Activated T-cell treated with anti-CD3 and anti-CD28 coated beads for 48 hours (primary cell): ENCODE data around the gene GOLT1B.

Experiments used
- DNase-seq: peaks from one replicate; pipeline ENCODE4 v3.0.0-alpha.2; 2020; ENCODE audit warnings: low read depth

GOLT1B gene

GRCh38 chr12:21523148-21523547, 21.6 kb downstream of the GOLT1B start:
- no peak for DNase-seq

- no peak for DNase-seq
Measured at GRCh38 chr12:21526053-21526452, 24.5 kb downstream of the GOLT1B start, which contains the start of gene SPX. SPX (plus strand) TSS chr12:21526296; CDS start chr12:21526473, 177 bp downstream.

DNA sequence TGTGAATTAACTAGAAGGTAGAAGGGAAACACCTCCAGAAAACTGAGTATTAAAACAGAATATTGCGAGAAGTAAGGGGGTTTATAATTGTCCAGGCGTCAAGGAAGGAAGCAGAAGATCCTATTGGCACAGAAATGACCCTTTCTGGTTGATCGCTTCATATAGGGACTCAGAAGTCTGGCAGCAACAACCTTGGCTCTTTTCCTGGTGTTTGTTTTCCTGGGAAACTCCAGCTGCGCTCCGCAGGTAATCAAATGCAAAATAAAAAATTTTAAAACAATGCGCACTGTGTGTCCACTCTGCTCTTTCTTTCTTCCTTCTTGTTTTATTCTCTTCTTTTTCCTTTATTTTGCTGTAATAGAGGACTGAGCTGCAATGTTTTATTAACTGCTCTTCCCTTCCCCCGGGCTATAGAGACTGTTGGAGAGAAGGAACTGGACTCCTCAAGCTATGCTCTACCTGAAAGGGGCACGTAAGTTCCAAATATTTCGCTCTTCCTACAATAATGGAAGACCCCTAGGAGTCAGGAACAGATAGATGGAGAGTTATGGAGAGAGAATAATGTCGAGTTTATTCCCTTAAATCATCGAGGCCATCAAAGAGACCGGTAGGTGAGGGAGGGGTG, 25.2 kb downstream of the GOLT1B start:
- no peak for DNase-seq

DNA sequence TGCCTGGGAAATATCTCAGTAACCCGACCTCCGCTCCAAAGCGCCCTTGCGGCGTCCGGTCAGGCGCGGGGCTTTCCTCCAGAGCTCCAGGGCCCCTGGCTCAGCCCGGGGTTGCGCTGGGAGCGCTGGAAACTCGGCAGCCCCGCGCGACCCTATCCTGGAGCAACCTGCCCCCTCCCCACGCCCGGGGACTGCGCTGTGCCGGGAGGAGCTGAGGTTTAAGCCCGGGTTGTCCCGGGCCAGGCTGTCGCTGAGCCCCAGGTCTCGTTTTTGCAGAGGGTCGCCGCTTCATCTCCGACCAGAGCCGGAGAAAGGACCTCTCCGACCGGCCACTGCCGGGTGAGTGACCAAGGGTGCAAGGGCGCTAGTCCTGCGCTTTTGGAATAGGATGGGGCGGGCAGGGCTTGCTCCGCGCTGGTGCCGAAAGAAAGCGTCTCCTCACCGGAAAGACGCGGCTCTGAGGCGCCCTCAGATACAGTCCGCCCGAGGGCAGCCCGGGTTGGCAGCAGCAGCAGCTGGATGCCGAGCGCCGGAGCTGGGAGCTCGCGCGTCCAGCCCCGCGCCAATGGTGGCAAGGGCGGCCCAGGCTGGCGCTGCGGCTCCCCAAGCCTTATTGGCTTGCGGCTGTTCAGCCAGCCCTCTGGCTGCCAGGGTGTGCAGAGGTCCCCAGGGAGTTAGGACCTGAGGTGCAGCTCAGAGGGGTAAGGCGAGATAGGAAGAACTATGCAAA, 26.0 kb downstream of the GOLT1B start:
- DNase-seq = peak; percentile 63

DNA sequence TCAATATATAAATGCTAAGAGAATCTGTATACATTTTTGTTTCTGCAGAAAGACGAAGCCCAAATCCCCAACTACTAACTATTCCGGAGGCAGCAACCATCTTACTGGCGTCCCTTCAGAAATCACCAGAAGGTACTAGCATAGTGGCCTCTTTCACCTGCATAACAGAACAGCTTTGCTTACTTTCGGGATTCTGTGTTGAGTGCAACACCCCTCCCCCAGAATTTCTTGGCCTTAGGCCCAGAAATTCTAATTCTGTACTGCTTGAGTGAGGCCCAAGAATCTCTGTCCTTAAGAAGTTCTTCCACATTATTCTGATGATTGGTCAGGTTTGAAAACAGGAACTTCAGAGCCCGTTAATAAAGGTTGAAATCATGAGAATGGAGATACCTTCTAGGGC, 27.4 kb downstream of the GOLT1B start:
- no peak for DNase-seq

- DNase-seq = no peak
Measured at GRCh38 chr12:21529456-21529855, 27.9 kb downstream of the GOLT1B start.

GRCh38 chr12:21538061-21538653, 36.6 kb downstream of the GOLT1B start:
- DNase-seq = no peak

- DNase-seq = no peak
Measured at GRCh38 chr12:21539797-21540196, 38.2 kb downstream of the GOLT1B start.

DNA sequence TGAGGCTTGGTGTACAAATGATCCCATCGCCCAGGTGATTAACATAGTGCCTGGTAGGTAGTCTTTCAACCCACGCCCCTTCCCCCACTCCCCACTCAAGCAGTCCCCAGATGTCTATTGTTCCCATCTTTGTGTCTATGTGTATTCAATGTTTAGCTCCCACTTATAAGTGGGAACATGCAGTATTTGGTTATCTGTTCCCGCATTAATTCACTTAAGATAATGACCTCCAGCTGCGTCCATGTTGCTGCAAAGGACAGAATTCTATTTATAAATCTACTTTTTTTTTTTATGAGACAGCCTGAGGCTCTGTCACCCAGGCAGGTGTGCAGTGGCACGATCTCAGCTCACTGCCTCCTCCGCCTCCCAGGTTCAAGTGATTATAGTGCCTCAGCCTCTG, 40.2 kb downstream of the GOLT1B start:
- no peak for DNase-seq

DNA sequence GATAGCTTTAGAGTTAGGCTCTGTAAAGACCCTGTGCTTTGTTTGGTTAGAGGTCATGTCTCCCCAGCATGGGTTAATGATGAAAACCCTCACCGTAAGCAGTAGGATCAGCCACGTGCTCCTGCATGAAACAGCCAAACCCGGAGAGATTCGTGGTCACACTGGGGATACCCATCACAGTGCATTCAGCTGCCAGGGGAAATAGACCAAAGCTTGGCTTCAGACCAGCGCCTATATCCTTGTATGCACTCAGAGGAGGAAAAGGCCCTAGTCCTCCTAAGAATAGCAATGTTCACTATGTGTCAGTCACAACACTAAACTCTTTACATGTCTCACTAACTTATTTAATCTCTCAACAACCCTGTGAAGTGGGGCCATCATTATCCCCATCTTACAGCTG, 40.8 kb downstream of the GOLT1B start:
- DNase-seq = no peak

GRCh38 chr12:21543151-21543550, 41.6 kb downstream of the GOLT1B start:
- no peak for DNase-seq

- no peak for DNase-seq
Measured at GRCh38 chr12:21545557-21545956, 44.0 kb downstream of the GOLT1B start.

GRCh38 chr12:21546716-21547115, 45.1 kb downstream of the GOLT1B start:
- DNase-seq = no peak

DNA sequence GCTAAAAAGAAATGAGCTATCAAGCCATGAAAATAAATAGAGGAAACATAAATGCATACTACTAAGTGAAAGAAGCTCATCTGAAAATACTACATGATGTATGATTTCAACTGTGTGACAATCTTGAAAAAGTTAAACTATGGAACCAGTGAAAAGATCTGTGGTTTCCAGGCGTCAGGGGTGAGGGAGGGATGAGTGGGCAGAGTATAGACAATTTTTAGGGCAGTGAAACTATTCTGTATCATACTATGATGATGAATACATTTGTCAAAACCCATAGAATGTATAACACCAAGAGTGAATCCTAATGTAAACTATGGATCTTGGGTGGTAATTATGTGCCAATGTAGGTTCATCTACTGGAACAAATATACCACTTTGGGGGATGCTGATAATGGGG, 45.8 kb downstream of the GOLT1B start:
- no peak for DNase-seq

- no peak for DNase-seq
Measured at GRCh38 chr12:21551841-21552465, 50.4 kb downstream of the GOLT1B start.

DNA sequence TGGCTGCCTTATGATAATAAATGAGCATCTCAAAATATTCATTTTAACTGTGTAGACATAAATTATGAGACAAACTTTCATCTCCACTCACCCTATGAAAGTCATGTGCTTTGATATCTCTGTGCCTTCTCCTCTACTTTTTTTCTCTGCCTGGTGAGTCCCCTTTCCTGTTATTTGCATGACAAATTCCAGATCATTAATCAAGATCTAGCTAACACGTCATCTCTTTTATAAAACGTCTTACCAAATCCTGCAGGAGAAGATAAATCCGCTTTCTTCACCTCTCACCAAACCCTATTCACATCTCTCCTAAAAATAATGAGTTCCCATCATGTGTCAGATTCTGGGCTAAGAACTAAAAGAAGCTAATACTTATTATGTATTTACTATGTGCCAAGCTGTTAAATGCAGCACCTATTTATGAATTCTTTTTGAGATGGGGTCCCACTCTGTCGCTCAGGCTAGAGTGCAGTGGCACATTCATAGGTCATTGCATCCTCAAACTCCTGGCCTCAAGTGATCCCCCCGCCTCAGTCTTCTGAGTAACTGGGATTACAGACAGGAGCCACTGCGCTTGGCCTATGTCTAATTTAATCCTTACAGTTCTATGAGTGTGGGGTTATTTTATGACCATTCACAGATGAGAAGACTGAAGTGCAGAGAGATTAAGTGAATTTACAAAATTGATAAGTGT, 51.2 kb downstream of the GOLT1B start:
- no peak for DNase-seq

- no peak for DNase-seq
Measured at GRCh38 chr12:21553329-21553675, 51.7 kb downstream of the GOLT1B start.

GRCh38 chr12:21558100-21558679, 56.6 kb downstream of the GOLT1B start:
- DNase-seq = no peak

DNA sequence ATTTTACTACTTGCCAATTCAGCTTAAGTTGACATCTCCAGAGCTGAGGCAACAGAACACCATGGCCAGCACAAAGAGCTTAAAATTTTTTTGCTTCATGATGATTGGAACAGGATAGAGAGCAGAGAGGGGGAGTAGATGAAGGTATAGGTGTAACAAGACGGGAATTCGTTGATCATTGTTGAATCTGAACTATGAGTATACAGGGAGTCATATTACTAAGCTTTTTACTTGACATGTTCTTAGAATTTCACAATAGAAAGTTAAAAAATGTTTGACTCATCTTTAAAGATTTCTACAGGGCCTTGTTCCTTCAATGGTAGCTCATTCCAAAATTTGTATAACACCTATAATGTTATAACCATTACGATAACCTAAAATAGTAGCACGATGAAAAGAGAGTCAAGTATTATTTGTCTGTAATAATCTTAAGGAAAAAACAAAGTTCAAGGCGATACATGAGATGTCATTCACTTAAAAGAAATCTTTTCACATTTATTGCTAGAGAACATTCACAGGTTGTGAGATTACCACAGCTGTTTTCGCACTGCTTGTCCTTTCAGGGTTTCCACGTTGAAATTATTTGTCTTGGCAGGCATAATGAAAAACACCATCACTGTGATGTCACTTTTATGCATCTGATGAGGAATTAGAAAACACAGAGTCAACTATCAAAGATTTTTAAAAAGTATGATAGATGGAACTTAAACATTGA, 58.4 kb downstream of the GOLT1B start:
- no peak for DNase-seq

DNA sequence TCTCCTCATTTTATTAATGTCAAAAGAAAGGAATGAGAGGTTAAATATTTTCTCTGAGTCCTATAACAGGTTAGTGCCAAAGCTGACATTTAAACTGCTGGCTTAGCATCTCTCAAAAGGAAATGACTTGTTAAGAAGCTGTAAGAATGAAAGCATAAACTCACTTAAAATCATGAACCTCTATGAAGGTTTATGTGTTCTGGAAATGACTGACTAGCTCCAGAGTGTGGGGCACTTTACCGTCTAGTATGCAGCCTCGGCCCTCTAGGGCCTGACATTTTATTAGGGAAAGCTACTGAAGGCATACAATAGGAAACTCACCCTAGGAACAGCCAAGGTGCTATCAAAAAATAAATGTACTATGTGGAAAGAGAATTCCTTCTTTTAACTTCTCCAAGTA, 59.6 kb downstream of the GOLT1B start:
- DNase-seq = no peak

GRCh38 chr12:21562859-21563258, 61.3 kb downstream of the GOLT1B start:
- no peak for DNase-seq
